ENCODE measurements around the gene MCC. TPM values are rescaled to one million over a fixed set of nuclear protein-coding genes. Genes with fewer than 3 reads are reported as not detected.

Gene MCC
- total RNA-seq, 2 experiments from 2014 or later = 0.25 TPM; not detected in 1

- ChIA-PET CTCF (ENCODE audit: unreplicated experiment) (interaction anchor here (0.7 to 1.4 kb wide), 5 partner anchors 10 to 518 kb away, joined by 3 to 5 read pairs (median 3); no protein-coding TSS in a partner anchor), POLR2A (interaction anchor here (0.8 to 1.6 kb wide), 9 partner anchors 10 to 169 kb away, joined by 3 to 6 read pairs (median 4); partner anchors contain the start of gene DCP2)
- Histone ChIP-seq H4K20me1 (ENCODE audit: insufficient read depth, low read length) (peaks cover 11% of the 10 kb centered on the region; the same call in 1 of the 2 replicates), H3K4me3 (ENCODE audit: low read depth, low read length, poor library complexity, severe bottlenecking) (no peak overlapping the region), H2AFZ (ENCODE audit: low read length) (no peak overlapping the region), H3K9me2 (ENCODE audit: insufficient read depth, low read length) (no peaks in the 10 kb centered on the region), H3K4me1 (ENCODE audit: insufficient read depth, low read length, poor library complexity, severe bottlenecking) (no peaks in the 10 kb centered on the region), H3K79me2 (ENCODE audit: insufficient read depth, low read depth, low read length) (peaks cover 42% of the 10 kb centered on the region; the same call in 1 of the 2 replicates), H3K36me3 (ENCODE audit: insufficient read depth, low read length) (peaks cover 84% of the 10 kb centered on the region), H3K4me2 (ENCODE audit: low read length) (no peak overlapping the region), H3K9me3 (ENCODE audit: low read length) (no peaks in the 10 kb centered on the region), H3K27ac (ENCODE audit: low read depth, low read length, poor library complexity, severe bottlenecking) (no peak overlapping the region)
- no peak for TF ChIP-seq EZH2phosphoT487 (IDR thresholded peaks at IDR 0.05; ENCODE audit: borderline replicate concordance, low read depth, low read length)
- TF ChIP-seq, protein P1, sequence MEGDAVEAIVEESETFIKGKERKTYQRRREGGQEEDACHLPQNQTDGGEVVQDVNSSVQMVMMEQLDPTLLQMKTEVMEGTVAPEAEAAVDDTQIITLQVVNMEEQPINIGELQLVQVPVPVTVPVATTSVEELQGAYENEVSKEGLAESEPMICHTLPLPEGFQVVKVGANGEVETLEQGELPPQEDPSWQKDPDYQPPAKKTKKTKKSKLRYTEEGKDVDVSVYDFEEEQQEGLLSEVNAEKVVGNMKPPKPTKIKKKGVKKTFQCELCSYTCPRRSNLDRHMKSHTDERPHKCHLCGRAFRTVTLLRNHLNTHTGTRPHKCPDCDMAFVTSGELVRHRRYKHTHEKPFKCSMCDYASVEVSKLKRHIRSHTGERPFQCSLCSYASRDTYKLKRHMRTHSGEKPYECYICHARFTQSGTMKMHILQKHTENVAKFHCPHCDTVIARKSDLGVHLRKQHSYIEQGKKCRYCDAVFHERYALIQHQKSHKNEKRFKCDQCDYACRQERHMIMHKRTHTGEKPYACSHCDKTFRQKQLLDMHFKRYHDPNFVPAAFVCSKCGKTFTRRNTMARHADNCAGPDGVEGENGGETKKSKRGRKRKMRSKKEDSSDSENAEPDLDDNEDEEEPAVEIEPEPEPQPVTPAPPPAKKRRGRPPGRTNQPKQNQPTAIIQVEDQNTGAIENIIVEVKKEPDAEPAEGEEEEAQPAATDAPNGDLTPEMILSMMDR (conservative IDR thresholded peaks at IDR 0.05; ENCODE audit: low read length) = no peak
- intact Hi-C loops (cut with micrococcal nuclease; ENCODE audit: unreplicated experiment) = loop anchor here (1.0 to 2.0 kb wide), 3 partner anchors 334 to 609 kb away; partner anchors contain the start of gene YTHDC2
- no TSS peak for BruUV-seq (replicated peaks)
- no peak for DNase-seq (ENCODE audit: low spot score)
These were observed 491.4 kb downstream of the MCC start for GRCh38 chr5:112996830-112997374.

DNA sequence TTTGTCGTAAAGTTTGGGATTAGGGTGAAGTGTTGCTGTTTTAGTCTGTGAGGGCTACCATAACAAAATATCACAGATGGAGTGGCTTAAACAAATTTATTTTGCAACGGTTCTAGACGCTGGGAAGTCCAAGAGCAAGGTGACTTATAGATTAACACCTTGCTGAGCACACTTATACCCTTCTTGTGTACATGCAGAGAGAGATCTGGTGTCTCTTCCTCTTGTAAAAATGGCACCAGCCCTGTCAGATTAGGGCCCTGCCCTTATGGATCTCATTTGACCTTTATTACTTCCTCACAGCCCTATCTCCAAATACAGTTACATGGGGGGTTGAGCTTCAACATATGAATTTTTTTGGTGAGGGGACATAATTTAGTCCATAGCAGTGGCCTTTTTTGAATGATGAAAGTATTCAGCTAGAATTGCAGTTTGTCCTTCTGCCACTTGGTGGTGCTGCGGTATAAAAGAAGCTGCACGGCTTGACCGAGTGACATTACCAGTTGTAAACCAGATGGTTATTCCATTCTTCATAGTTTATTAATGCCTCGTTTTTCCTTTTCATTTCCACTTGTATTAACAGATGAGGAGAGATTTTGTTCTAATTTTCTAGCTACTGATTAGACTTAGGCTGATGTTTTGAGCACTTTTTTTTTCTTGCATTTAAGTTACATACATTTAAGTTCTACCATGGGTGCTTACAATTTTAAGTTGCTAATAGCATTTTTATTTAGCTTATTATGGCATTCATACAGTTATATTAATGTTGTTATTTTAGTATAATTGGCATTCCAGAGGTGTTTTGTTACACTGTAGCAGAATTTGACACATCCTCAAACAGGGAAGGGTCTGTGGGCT, 492.3 kb downstream of the MCC start:
- ChIA-PET CTCF (ENCODE audit: unreplicated experiment) (interaction anchor here (0.7 to 1.4 kb wide), 5 partner anchors 9 to 519 kb away, joined by 3 to 5 read pairs (median 3); no protein-coding TSS in a partner anchor), POLR2A (interaction anchor here (0.6 to 1.7 kb wide), 12 partner anchors 9 to 435 kb away, joined by 3 to 6 read pairs (median 4); partner anchors contain the start of gene DCP2)
- BruUV-seq (replicated peaks) = TSS peak; percentile 2
- peak; percentile 76 for DNase-seq (ENCODE audit: low spot score)
- Histone ChIP-seq H3K9me2 (ENCODE audit: insufficient read depth, low read length) (no peaks in the 10 kb centered on the region), H4K20me1 (ENCODE audit: insufficient read depth, low read length) (peaks cover 11% of the 10 kb centered on the region; the same call in 1 of the 2 replicates), H3K79me2 (ENCODE audit: insufficient read depth, low read depth, low read length) (peaks cover 52% of the 10 kb centered on the region; the same call in 1 of the 2 replicates), H3K4me1 (ENCODE audit: insufficient read depth, low read length, poor library complexity, severe bottlenecking) (no peaks in the 10 kb centered on the region), H3K27ac (ENCODE audit: low read depth, low read length, poor library complexity, severe bottlenecking) (no peak overlapping the region), H3K4me3 (ENCODE audit: low read depth, low read length, poor library complexity, severe bottlenecking) (no peak overlapping the region), H3K4me2 (ENCODE audit: low read length) (no peak overlapping the region), H3K36me3 (ENCODE audit: insufficient read depth, low read length) (peaks cover 82% of the 10 kb centered on the region), H2AFZ (ENCODE audit: low read length) (no peak overlapping the region), H3K9me3 (ENCODE audit: low read length) (no peaks in the 10 kb centered on the region)
- intact Hi-C loops (cut with micrococcal nuclease; ENCODE audit: unreplicated experiment) = loop anchor here (1.0 to 2.0 kb wide), 3 partner anchors 335 to 610 kb away; partner anchors contain the start of gene YTHDC2
- no peak for TF ChIP-seq EZH2phosphoT487 (IDR thresholded peaks at IDR 0.05; ENCODE audit: borderline replicate concordance, low read depth, low read length)
- TF ChIP-seq, protein P1 (conservative IDR thresholded peaks at IDR 0.05; ENCODE audit: low read length) = peak; percentile 98
